Left renal pelvis (tissue), 4 donors: Measurements from ENCODE around the gene INPP5A. TPM values are rescaled to one million over a fixed set of nuclear protein-coding genes. Genes with fewer than 3 reads are reported as not detected.

Experiments used
- DNase-seq, 4 donors: peaks; one replicate each; pipeline ENCODE4 v3.0.0-alpha.2; 2013; ENCODE audit warnings: low read depth in 4 of 4, low spot score in 3 of 4
- polyA plus RNA-seq, 4 donors: library from polyadenylated mRNA; unstranded; fragments of 120-200 nt; gene quantifications; one replicate each; pipeline ENCODE4 v1.2.1, GENCODE V29; 2013; ENCODE audit not compliant: insufficient read length in 4 of 4

The INPP5A gene
- polyA plus RNA-seq, 4 donors = 29.0 to 40.2 (median 35.5) TPM

DNA sequence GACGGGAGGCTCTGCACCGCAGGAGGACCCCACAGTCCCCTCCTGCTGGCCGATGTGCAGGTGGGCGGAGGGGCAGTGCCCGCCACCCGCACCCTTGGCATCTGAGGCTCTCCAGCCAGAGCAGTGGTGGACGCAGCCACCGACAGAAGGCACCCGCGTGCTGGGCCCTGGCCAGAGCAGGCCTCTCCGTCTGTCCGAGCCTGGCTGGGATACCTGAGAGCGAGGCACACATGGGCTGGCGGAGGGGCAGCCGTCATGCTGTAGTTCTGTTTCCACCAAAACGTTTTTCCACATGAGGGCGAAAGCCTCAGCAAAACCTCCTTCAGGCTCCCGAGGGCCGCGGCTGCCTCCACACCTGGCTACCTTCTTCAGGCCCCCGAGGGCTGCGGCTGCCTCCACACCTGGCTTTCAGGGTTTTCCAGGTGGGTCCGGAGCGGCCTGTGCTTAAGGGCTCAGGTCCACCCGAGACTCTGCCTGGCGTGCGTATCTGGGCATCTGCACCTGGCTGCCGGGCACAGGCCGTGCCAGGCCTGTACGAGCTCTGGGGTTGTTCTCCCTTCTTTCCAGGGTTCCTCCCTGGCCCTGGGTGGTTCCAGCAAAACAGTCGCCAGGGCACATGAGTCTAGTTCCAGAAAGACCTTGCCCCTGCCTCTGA is 115.5 kb downstream of the INPP5A start:
- no peak for DNase-seq

- no peak for DNase-seq
Measured at GRCh38 chr10:132653721-132654120, 116.1 kb downstream of the INPP5A start.

DNA sequence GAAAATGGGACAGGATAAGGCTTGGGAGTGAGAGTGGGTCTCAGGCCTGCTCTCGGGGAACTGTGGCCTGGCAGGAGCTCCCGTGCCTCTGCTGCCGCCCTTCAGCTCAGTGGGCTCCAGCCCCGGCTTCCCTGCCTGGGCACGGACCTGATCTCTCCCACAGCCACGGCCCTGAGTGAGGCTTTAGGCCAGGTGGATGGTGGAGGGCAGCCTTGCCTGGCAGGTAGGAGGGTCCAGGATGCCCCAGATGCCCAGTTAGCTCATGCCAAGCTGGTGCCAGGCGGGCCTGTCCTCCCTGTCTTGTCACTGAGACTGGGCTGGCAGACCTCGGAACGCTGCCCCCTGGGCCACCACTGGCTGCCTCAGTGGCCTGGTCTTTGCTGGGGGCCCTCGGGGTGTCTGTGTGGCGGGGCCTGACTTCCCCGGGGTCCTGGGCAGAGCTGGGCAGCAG is 116.6 kb downstream of the INPP5A start:
- no peak for DNase-seq

DNA sequence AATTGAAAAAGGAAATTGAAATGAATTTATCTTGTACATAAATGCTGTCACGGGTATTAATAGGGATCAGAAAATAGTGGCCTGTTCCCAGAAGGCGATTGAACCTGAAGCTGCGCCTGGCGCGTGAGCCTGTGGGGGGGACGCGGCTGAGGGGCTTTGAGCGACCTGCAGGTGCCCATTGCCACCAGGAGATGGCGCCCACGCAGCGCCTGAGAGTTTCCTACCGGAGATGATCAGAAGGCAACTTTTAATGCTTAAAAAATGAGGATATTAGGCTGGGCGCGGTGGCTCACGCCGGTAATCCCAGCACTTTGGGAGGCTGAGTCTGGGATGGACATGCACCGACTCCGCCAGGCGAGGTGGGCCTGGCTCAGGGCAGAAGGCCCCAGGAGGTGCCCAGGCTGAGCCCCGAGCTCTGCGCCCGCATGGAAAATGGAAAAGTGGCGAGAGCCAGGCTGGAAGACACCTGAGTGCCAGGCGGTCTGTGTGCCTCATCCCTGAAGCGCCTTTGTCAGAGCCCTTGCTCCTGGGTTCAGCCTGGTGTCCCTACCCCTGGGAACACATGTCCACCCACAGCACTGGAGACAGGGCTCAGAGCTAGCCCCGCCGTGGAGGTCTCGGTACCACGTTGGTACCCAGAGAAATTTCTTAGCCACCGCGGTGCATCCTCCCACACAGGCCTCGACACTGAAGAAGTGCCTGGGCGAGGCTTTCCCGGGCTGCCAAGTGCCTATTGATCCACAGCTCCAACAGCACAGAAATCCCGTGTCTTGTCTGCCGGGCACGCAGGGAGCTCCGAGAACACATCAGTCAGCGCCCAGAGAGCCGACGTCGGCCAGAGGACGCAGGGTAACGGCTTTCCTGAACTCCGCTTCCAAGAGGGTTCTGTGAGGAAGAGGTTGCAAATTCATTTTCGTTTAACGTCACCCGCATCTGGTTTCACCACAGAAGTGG is 117.4 kb downstream of the INPP5A start:
- no peak for DNase-seq

GRCh38 chr10:132655735-132656134 is 118.1 kb downstream of the INPP5A start:
- no peak for DNase-seq

DNA sequence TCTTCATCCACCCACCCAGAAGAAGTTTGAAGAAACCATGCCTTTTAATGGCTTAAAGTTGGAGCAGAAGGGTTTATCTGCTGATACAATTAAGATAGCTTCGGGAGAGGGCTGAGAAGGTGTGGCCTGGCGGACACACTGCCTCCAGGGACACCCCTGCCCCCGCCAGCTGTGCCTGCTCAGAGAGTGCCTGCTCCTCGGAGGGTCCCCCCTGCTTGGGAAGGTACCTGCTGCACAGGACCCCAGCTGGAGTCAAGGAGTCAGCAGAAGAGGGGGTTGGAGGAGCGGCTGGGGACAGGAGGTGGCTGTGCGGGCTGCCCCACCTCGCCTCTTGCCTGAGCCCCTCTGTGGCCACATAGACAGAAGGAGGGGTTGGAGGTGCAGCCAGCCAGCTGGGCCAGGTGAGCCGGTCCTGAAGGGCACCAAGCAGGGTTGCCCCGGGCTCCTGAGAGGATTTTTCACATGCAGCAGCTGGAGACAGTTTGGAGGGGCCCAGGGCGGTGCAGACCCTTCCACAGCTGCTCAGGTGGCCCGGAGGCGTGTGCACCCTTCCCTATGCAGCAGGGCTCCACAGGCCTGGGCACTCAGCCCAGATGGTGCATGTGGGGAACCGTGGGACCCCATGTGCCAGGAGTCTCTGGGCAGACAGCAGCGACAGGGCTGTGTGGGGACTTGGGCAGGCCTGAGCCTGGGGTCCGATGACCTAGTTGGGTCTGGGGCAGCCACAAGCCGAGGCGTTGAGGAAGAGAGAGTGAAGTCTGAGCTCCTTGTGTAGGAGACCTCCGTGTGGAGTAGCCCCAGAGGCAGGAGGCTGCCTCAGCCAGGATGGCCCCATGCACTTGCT is 118.9 kb downstream of the INPP5A start:
- DNase-seq = no peak

DNA sequence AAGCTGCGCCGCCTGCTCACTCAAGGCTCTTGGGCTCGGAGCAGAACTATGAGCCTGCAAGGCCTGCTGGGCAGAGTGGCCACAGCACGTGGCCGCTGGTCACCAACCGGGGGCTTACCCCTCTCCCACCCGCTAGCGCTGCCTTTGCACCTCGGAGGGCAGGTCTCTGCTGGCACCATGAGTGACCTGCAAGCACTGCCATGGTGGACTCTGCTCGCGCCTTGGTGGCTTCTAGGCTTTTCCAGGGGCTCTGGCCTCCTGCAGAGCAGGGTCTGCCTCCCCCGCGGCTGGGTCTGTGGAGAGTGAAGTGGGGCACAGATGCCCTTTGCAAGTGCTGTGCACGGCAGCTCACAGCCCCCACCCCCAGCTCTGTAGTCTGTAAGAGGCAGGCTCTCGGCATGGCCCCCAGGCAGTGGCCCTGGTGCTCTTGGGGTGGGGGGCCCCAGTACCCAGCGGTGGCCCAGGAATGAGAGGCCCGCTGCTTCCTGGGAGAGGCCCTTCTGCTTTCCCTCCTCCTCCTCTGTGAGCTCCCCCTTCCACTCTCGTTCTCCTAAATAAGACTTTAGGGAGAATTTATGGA is 119.6 kb downstream of the INPP5A start:
- DNase-seq = no peak

- no peak for DNase-seq
Measured at GRCh38 chr10:132657748-132658147, 120.2 kb downstream of the INPP5A start.

DNA sequence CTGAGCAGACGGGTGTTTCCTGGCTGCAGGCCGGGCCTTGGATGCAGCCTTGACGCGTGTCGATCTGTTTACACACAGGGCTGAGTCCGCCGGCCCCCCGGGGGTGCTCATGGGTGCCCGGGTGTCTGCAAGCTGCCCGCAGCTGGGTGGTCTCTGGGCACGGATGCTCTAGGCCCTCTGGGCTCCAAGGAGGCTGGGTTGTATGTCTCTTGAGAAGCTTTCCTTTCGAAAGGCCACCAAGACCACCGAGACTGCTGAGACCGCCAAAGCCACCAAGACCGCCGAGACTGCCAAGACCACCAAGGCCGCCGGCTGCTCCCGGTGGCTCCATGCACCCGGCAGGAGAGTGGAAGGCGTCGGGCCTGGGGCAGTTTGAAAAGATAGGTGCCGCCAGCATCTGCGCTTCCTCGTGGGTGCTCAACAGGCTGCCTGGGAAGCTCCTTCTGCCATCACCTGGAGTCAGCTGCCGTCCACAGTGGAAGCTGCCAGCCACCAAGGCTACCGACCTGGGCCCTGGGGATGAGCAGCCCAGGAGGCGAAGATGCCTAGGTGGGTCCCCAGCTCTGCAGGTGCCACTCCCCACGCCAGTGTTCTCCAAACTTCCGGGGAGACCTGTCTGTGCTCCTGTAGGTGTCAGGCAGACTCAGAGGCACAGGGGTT is 121.1 kb downstream of the INPP5A start:
- no peak for DNase-seq

- no peak for DNase-seq
Measured at GRCh38 chr10:132659206-132660091, 121.9 kb downstream of the INPP5A start.

- no peak for DNase-seq
Measured at GRCh38 chr10:132660385-132660784, 122.8 kb downstream of the INPP5A start.

- no peak for DNase-seq
Measured at GRCh38 chr10:132662186-132662920, 124.8 kb downstream of the INPP5A start.

GRCh38 chr10:132663666-132664365 is 126.2 kb downstream of the INPP5A start:
- DNase-seq = no peak

DNA sequence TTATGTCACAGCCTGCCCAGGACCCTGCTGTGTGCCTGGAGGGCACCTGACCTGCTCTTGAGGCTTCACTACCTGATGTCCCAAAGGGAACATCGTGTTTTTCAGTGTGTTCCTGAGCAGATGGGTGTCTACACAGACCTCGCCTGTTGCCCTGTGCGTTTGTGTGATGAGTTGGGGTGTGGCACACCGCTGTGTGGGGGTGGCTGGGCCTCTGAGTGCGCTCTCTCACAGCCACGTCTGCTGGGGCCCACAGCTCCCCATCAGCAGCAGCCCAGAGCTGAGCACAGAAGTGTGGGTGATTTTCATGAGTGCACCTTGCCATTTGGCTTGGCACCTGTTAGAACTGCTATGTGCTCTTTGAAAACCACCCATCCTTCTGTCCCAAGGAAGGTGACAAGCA is 126.8 kb downstream of the INPP5A start:
- no peak for DNase-seq

DNA sequence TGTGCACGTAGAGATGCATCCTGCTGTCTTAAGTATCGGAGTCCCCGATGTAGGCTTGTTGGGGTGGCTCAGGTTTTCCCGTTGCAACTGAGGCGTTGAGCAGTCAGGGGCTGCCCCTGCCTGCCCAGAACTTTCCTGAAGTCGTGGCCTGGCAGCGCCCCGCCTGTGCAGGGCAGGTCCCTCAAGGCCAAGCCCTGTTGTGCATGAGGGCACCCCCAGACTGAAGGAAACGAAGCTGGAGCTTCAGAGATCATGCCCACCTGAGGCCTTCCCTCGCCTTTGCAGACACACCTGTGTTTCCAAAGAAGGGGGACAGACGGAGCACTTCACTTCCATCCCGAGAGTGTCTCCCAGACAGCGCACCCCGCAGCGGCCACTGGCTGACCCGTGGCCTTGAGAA is 127.3 kb downstream of the INPP5A start:
- DNase-seq = no peak

GRCh38 chr10:132665946-132666704 is 128.5 kb downstream of the INPP5A start:
- no peak for DNase-seq

DNA sequence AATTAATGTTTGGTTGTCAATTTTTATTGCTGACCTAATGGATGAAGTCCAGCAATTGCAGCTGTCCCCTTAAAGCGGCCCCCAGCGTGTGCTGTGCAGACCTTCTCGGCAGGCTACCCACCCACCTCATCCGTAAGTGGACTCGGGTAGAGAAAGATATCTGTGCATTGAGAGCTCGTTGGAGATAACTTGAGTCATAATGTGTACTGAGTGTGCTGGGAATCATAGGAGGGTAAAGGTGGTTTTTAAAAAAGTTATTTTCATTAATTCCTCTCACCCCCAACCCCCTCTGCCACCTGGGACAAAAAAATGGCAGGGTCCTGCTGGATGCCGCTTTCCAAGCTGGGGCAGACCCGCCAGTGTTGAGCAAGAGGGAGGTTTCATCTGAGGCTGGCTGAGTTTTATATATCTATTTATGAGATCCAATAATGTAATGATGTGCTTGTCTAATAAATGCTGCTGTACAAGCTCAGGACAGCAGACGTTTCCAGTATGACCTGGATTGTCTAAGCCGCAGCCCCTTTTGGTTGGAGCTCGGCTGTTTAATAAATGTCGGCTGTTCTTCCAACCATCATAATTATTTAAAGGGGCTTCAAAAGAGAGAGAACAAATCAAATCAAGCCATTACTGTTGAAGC is 129.2 kb downstream of the INPP5A start:
- no peak for DNase-seq
